Duodenal mucosa (tissue), 2 donors: Measurements from ENCODE around the gene TFE3.
"Not testable (repeated sequence)": the region's sequence is repeated elsewhere in the genome, so short reads cannot be mapped to it uniquely, and the experiment has no call there.

Experiments used
- H3K27ac ChIP-seq: one replicate; pipeline ENCODE4 v1.7.0; 2013; ENCODE audit warnings: low read depth, low read length
- H3K27me3 ChIP-seq, 2 donors: one replicate each; pipeline ENCODE4 v1.7.0; 2013; ENCODE audit warnings: low read length in 2 of 2, control low read depth in 1 of 2; ENCODE audit not compliant: insufficient read depth in 2 of 2, control insufficient read depth in 1 of 2
- H3K36me3 ChIP-seq, 2 donors: one replicate each; pipeline ENCODE4 v1.7.0; 2013; ENCODE audit warnings: low read length in 2 of 2, control low read depth in 1 of 2; ENCODE audit not compliant: insufficient read depth in 2 of 2, control insufficient read depth in 1 of 2
- H3K4me1 ChIP-seq, 2 donors: one replicate each; pipeline ENCODE4 v1.7.0; 2013; ENCODE audit warnings: low read length in 2 of 2, control low read depth in 1 of 2; ENCODE audit not compliant: insufficient read depth in 2 of 2, control insufficient read depth in 1 of 2
- H3K4me3 ChIP-seq, 2 donors: one replicate each; pipeline ENCODE4 v1.7.0; 2013; ENCODE audit warnings: low read length in 2 of 2, low read depth in 1 of 2
- H3K9ac ChIP-seq, 2 donors: one replicate each; pipeline ENCODE4 v1.7.0; 2013; ENCODE audit warnings: low read length in 2 of 2, low read depth in 1 of 2
- H3K9me3 ChIP-seq, 2 donors: one replicate each; pipeline ENCODE4 v1.7.0; 2013; ENCODE audit warnings: low read length in 2 of 2, control low read depth in 1 of 2; ENCODE audit not compliant: control insufficient read depth in 1 of 2

Gene TFE3

GRCh38 chrX:48983896-48984295, 59.3 kb downstream of the TFE3 start:
- Histone ChIP-seq H3K9me3 (no peaks in the 10 kb centered on the region), H3K27me3 (no peaks in the 10 kb centered on the region), H3K4me1 (no peaks in the 10 kb centered on the region), H3K4me3 (no peak overlapping the region), H3K9ac (no peak overlapping the region), H3K27ac (no peak overlapping the region), H3K36me3 (peaks cover 25 to 43% of the 10 kb centered on the region in 2 donors)

GRCh38 chrX:48983081-48983480, 60.1 kb downstream of the TFE3 start:
- Histone ChIP-seq H3K9me3 (no peaks in the 10 kb centered on the region), H3K9ac (no peak overlapping the region), H3K4me1 (no peaks in the 10 kb centered on the region), H3K36me3 (peaks cover 18 to 38% of the 10 kb centered on the region in 2 donors), H3K27ac (no peak overlapping the region), H3K4me3 (no peak overlapping the region), H3K27me3 (no peaks in the 10 kb centered on the region)

GRCh38 chrX:48981178-48981577, 62.0 kb downstream of the TFE3 start:
- H3K27me3 ChIP-seq: no peaks in the 10 kb centered on the region
- H3K36me3 ChIP-seq: peaks cover 18 to 40% of the 10 kb centered on the region in 2 donors
- no peak overlapping the region for H3K9ac ChIP-seq
- H3K9me3 ChIP-seq: no peaks in the 10 kb centered on the region
- no peaks in the 10 kb centered on the region for H3K4me1 ChIP-seq
- H3K27ac ChIP-seq: no peak overlapping the region
- no peak overlapping the region for H3K4me3 ChIP-seq

- peaks cover 18 to 48% of the 10 kb centered on the region in 2 donors for H3K36me3 ChIP-seq
- not testable (repeated sequence) for H3K27ac ChIP-seq, H3K9ac ChIP-seq, H3K4me3 ChIP-seq, H3K9me3 ChIP-seq, H3K4me1 ChIP-seq, H3K27me3 ChIP-seq
These were observed 62.8 kb downstream of the TFE3 start for GRCh38 chrX:48980341-48980740.
